ENCODE data around the gene NFYC. TPM values are rescaled to one million over a fixed set of nuclear protein-coding genes. Genes with fewer than 3 reads are reported as not detected.

Gene NFYC
- total and polyA plus RNA-seq, 2 experiments from 2014 or later = 36.2 to 42.7 TPM

GRCh38 chr1:40810927-40811326, 119.4 kb downstream of the NFYC start:
- Histone ChIP-seq H3K27ac (ENCODE audit: low read depth) (no peak overlapping the region), H3K9me2 (ENCODE audit: insufficient read depth) (no peaks in the 10 kb centered on the region), H3K4me2 (no peak overlapping the region), H3K4me3 (no peak overlapping the region), H3K79me2 (replicated peaks; ENCODE audit: insufficient read depth) (no peaks in the 10 kb centered on the region), H3K4me1 (ENCODE audit: insufficient read depth) (peaks cover 8% of the 10 kb centered on the region), H2AFZ (no peak overlapping the region), H3K36me3 (ENCODE audit: insufficient read depth) (no peaks in the 10 kb centered on the region), H3K27me3 (ENCODE audit: insufficient read depth) (no peaks in the 10 kb centered on the region), H3F3A (replicated peaks; ENCODE audit: low read depth) (no peaks in the 10 kb centered on the region), H4K20me1 (replicated peaks; ENCODE audit: insufficient read depth) (no peaks in the 10 kb centered on the region)
- no peak for ATAC-seq
- Mint-ChIP-seq H3K27me3 (ENCODE audit: insufficient read depth, low read depth, poor library complexity) (peaks cover 11% of the 10 kb centered on the region), H3K9me3 (no peaks in the 10 kb centered on the region), H3K4me1 (peaks cover 12% of the 10 kb centered on the region), H3K36me3 (ENCODE audit: low read depth) (no peaks in the 10 kb centered on the region; the same call in 2 of the 3 replicates), H3K4me3 (no peak overlapping the region), H3K27ac (no peak overlapping the region)
- no peak for DNase-seq (ENCODE audit: low spot score)
- TF ChIP-seq NANOG (IDR thresholded peaks at IDR 0.05; ENCODE audit: borderline replicate concordance) = no peak
- TF ChIP-seq, protein P1, sequence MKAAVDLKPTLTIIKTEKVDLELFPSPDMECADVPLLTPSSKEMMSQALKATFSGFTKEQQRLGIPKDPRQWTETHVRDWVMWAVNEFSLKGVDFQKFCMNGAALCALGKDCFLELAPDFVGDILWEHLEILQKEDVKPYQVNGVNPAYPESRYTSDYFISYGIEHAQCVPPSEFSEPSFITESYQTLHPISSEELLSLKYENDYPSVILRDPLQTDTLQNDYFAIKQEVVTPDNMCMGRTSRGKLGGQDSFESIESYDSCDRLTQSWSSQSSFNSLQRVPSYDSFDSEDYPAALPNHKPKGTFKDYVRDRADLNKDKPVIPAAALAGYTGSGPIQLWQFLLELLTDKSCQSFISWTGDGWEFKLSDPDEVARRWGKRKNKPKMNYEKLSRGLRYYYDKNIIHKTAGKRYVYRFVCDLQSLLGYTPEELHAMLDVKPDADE (IDR thresholded peaks at IDR 0.05) = no peak
- no peak for TF ChIP-seq STAT1 (IDR thresholded peaks at IDR 0.05; ENCODE audit: unreplicated experiment)
- TF ChIP-seq JUNB (IDR thresholded peaks at IDR 0.05; ENCODE audit: unreplicated experiment) = no peak
- no peak for TF ChIP-seq CREB1 (CRISPR knock-in tag; IDR thresholded peaks at IDR 0.05; ENCODE audit: low read depth)
- TF ChIP-seq REST (IDR thresholded peaks at IDR 0.05; ENCODE audit: unreplicated experiment) = no peak
- no peak for TF ChIP-seq ZNF114 (CRISPR knock-in tag; IDR thresholded peaks at IDR 0.05)
- TF ChIP-seq, protein P2, sequence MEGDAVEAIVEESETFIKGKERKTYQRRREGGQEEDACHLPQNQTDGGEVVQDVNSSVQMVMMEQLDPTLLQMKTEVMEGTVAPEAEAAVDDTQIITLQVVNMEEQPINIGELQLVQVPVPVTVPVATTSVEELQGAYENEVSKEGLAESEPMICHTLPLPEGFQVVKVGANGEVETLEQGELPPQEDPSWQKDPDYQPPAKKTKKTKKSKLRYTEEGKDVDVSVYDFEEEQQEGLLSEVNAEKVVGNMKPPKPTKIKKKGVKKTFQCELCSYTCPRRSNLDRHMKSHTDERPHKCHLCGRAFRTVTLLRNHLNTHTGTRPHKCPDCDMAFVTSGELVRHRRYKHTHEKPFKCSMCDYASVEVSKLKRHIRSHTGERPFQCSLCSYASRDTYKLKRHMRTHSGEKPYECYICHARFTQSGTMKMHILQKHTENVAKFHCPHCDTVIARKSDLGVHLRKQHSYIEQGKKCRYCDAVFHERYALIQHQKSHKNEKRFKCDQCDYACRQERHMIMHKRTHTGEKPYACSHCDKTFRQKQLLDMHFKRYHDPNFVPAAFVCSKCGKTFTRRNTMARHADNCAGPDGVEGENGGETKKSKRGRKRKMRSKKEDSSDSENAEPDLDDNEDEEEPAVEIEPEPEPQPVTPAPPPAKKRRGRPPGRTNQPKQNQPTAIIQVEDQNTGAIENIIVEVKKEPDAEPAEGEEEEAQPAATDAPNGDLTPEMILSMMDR (conservative IDR thresholded peaks at IDR 0.05; ENCODE audit: low read depth in 2 of 2) = no peak
- TF ChIP-seq POLR2AphosphoS5 (IDR thresholded peaks at IDR 0.05; ENCODE audit: low read depth) = no peak
- TF ChIP-seq EZH2 (IDR thresholded peaks at IDR 0.05; ENCODE audit: low read depth, unreplicated experiment) = no peak
- TF ChIP-seq ZNF331 (CRISPR knock-in tag; IDR thresholded peaks at IDR 0.05; ENCODE audit: low read depth) = no peak
- TF ChIP-seq, protein P3, sequence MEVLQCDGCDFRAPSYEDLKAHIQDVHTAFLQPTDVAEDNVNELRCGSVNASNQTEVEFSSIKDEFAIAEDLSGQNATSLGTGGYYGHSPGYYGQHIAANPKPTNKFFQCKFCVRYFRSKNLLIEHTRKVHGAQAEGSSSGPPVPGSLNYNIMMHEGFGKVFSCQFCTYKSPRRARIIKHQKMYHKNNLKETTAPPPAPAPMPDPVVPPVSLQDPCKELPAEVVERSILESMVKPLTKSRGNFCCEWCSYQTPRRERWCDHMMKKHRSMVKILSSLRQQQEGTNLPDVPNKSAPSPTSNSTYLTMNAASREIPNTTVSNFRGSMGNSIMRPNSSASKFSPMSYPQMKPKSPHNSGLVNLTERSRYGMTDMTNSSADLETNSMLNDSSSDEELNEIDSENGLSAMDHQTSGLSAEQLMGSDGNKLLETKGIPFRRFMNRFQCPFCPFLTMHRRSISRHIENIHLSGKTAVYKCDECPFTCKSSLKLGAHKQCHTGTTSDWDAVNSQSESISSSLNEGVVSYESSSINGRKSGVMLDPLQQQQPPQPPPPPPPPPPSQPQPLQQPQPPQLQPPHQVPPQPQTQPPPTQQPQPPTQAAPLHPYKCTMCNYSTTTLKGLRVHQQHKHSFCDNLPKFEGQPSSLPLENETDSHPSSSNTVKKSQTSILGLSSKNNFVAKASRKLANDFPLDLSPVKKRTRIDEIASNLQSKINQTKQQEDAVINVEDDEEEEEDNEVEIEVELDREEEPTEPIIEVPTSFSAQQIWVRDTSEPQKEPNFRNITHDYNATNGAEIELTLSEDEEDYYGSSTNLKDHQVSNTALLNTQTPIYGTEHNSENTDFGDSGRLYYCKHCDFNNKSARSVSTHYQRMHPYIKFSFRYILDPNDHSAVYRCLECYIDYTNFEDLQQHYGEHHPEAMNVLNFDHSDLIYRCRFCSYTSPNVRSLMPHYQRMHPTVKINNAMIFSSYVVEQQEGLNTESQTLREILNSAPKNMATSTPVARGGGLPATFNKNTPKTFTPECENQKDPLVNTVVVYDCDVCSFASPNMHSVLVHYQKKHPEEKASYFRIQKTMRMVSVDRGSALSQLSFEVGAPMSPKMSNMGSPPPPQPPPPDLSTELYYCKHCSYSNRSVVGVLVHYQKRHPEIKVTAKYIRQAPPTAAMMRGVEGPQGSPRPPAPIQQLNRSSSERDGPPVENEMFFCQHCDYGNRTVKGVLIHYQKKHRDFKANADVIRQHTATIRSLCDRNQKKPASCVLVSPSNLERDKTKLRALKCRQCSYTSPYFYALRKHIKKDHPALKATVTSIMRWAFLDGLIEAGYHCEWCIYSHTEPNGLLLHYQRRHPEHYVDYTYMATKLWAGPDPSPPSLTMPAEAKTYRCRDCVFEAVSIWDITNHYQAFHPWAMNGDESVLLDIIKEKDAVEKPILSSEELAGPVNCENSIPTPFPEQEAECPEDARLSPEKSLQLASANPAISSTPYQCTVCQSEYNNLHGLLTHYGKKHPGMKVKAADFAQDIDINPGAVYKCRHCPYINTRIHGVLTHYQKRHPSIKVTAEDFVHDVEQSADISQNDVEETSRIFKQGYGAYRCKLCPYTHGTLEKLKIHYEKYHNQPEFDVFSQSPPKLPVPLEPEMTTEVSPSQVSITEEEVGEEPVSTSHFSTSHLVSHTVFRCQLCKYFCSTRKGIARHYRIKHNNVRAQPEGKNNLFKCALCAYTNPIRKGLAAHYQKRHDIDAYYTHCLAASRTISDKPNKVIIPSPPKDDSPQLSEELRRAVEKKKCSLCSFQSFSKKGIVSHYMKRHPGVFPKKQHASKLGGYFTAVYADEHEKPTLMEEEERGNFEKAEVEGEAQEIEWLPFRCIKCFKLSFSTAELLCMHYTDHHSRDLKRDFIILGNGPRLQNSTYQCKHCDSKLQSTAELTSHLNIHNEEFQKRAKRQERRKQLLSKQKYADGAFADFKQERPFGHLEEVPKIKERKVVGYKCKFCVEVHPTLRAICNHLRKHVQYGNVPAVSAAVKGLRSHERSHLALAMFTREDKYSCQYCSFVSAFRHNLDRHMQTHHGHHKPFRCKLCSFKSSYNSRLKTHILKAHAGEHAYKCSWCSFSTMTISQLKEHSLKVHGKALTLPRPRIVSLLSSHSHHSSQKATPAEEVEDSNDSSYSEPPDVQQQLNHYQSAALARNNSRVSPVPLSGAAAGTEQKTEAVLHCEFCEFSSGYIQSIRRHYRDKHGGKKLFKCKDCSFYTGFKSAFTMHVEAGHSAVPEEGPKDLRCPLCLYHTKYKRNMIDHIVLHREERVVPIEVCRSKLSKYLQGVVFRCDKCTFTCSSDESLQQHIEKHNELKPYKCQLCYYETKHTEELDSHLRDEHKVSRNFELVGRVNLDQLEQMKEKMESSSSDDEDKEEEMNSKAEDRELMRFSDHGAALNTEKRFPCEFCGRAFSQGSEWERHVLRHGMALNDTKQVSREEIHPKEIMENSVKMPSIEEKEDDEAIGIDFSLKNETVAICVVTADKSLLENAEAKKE (CRISPR knock-in tag; IDR thresholded peaks at IDR 0.05) = no peak
- TF ChIP-seq EZH2phosphoT487 (IDR thresholded peaks at IDR 0.05; ENCODE audit: unreplicated experiment) = no peak

Measured in GM23338 (cell line).